Astrocyte (in vitro differentiated cells and primary cell): ENCODE measurements around the gene SQOR.

ENCODE experiments used
- CTCF ChIP-seq: IDR thresholded peaks from 2 replicates; pipeline ENCODE4 v1.5.1; 2011; ENCODE audit warnings: low read depth, mild to moderate bottlenecking, inconsistent platforms, low read length, moderate library complexity; ENCODE audit not compliant: insufficient read depth
- EZH2 ChIP-seq: IDR thresholded peaks from 2 replicates; pipeline ENCODE4 v1.6.1; 2012; ENCODE audit warnings: mild to moderate bottlenecking, low read length, inconsistent platforms; ENCODE audit not compliant: insufficient read depth

GRCh38 chr15:45669422-45669821, 34.6 kb downstream of the SQOR start:
- TF ChIP-seq CTCF (no peak), EZH2 (no peak)
